Iris pigment epithelial cell (primary cell): ENCODE data around the gene TDRD3.
"Not testable (repeated sequence)": the region's sequence is repeated elsewhere in the genome, so short reads cannot be mapped to it uniquely, and the experiment has no call there.

Experiments
- DNase-seq: peaks from one replicate; pipeline ENCODE4 v3.0.0-alpha.2; 2011; ENCODE audit warnings: low read depth

The TDRD3 gene

GRCh38 chr13:60396783-60397703 lies at the start of gene TDRD3:
TDRD3 (plus strand) TSS chr13:60397220; CDS start chr13:60397365, 145 bp downstream.
- peak; percentile 90 for DNase-seq

GRCh38 chr13:60347690-60348089 lies 49.3 kb upstream of the TDRD3 start:
- DNase-seq: no peak

- no peak for DNase-seq
Measured at GRCh38 chr13:60348097-60348496, 48.9 kb upstream of the TDRD3 start.

GRCh38 chr13:60351326-60351725 lies 45.7 kb upstream of the TDRD3 start:
- peak; percentile 81 for DNase-seq

- DNase-seq: peak; percentile 5
Measured at GRCh38 chr13:60351855-60352615, 45.0 kb upstream of the TDRD3 start.

GRCh38 chr13:60352644-60353043 lies 44.4 kb upstream of the TDRD3 start:
- DNase-seq: no peak

- DNase-seq: no peak
Measured at GRCh38 chr13:60355056-60355455, 42.0 kb upstream of the TDRD3 start.

- DNase-seq: no peak
Measured at GRCh38 chr13:60356970-60357369, 40.0 kb upstream of the TDRD3 start.

GRCh38 chr13:60358453-60358852 lies 38.6 kb upstream of the TDRD3 start:
- no peak for DNase-seq

- DNase-seq: no peak
Measured at GRCh38 chr13:60363288-60363687, 33.7 kb upstream of the TDRD3 start.

GRCh38 chr13:60369242-60369641 lies 27.8 kb upstream of the TDRD3 start:
- DNase-seq: peak; percentile 12

- DNase-seq: no peak
Measured at GRCh38 chr13:60370343-60370742, 26.7 kb upstream of the TDRD3 start.

- DNase-seq: no peak
Measured at GRCh38 chr13:60372141-60372540, 24.9 kb upstream of the TDRD3 start.

- DNase-seq: not testable (repeated sequence)
Measured at GRCh38 chr13:60379282-60379681, 17.7 kb upstream of the TDRD3 start.

GRCh38 chr13:60379837-60380565 lies 17.0 kb upstream of the TDRD3 start:
- peak; percentile 12 for DNase-seq

GRCh38 chr13:60384911-60385310 lies 12.1 kb upstream of the TDRD3 start:
- DNase-seq: no peak

GRCh38 chr13:60386250-60386649 lies 10.8 kb upstream of the TDRD3 start:
- no peak for DNase-seq

- DNase-seq: no peak
Measured at GRCh38 chr13:60392131-60392530, 4.9 kb upstream of the TDRD3 start.

- DNase-seq: peak; percentile 92
Measured at GRCh38 chr13:60395971-60396782, 843 bp upstream of the TDRD3 start.

- peak; percentile 81 for DNase-seq
Measured at GRCh38 chr13:60397704-60398378, 821 bp downstream of the TDRD3 start.

- DNase-seq: no peak
Measured at GRCh38 chr13:60398379-60398891, 1.4 kb downstream of the TDRD3 start.
